Liver (tissue), 9 donors: ENCODE results near the gene IL17RC. TPM values are rescaled to one million over a fixed set of nuclear protein-coding genes. Genes with fewer than 3 reads are reported as not detected.

Source experiments
- DNase-seq: peaks from one replicate; pipeline ENCODE4 v3.0.0-alpha.2; 2017; ENCODE audit warnings: low spot score
- H3K27ac ChIP-seq, 2 donors: one replicate each; pipeline ENCODE4 v1.7.0; 2013; ENCODE audit warnings: inconsistent platforms in 2 of 2, low read length in 2 of 2, control low read depth in 1 of 2, low read depth in 1 of 2, mild to moderate bottlenecking in 1 of 2
- H3K27me3 ChIP-seq, 4 donors: one replicate each; pipeline versions ENCODE4 v1.6.1 to v1.7.0; 2013; ENCODE audit warnings: low read length in 3 of 4, inconsistent platforms in 1 of 4, mild to moderate bottlenecking in 1 of 4, moderate library complexity in 1 of 4; ENCODE audit not compliant: control insufficient read depth in 4 of 4, insufficient read depth in 4 of 4
- H3K36me3 ChIP-seq, 4 donors: one replicate each; pipeline versions ENCODE4 v1.6.1 to v1.7.0; 2013; ENCODE audit warnings: low read length in 3 of 4, mild to moderate bottlenecking in 3 of 4, low read depth in 1 of 4, moderate library complexity in 1 of 4; ENCODE audit not compliant: control insufficient read depth in 4 of 4, insufficient read depth in 3 of 4
- H3K4me1 ChIP-seq, 4 donors: one replicate each; pipeline versions ENCODE4 v1.6.1 to v1.7.0; 2013; ENCODE audit warnings: low read length in 3 of 4, mild to moderate bottlenecking in 3 of 4, moderate library complexity in 1 of 4; ENCODE audit not compliant: control insufficient read depth in 4 of 4, insufficient read depth in 4 of 4
- H3K4me3 ChIP-seq, 3 donors: one replicate each; pipeline versions ENCODE4 v1.6.1 to v1.7.0; 2013; ENCODE audit warnings: low read length in 3 of 3, control low read depth in 1 of 3, low read depth in 1 of 3, mild to moderate bottlenecking in 1 of 3
- H3K9ac ChIP-seq, 2 donors: one replicate each; pipeline ENCODE4 v1.7.0; 2013; ENCODE audit warnings: low read length in 2 of 2, mild to moderate bottlenecking in 2 of 2, moderate library complexity in 2 of 2, control low read depth in 1 of 2, low read depth in 1 of 2
- H3K9me3 ChIP-seq, 4 donors: one replicate each; pipeline versions ENCODE4 v1.6.1 to v1.7.0; 2013; ENCODE audit warnings: low read length in 3 of 4; ENCODE audit not compliant: control insufficient read depth in 4 of 4
- ATF3 ChIP-seq: IDR thresholded peaks from 2 replicates; pipeline ENCODE4 v1.6.1; 2016; ENCODE audit warnings: antibody characterized with exemption
- EGR1 ChIP-seq, 2 donors: IDR thresholded peaks; 2 replicates each; pipeline ENCODE4 v1.6.1; 2016 to 2018; ENCODE audit warnings: antibody characterized with exemption in 2 of 2, low read depth in 2 of 2
- FOXA1 ChIP-seq: IDR thresholded peaks from 2 replicates; pipeline ENCODE4 v1.6.1; 2016; ENCODE audit warnings: antibody characterized with exemption
- FOXA2 ChIP-seq: IDR thresholded peaks from 2 replicates; pipeline ENCODE4 v1.6.1; 2016; ENCODE audit warnings: antibody characterized with exemption
- GABPA ChIP-seq, 2 donors: IDR thresholded peaks in 1 of 2; conservative IDR thresholded peaks in 1 of 2; 2 replicates each; pipeline ENCODE4 v1.6.1; 2016; ENCODE audit warnings: antibody characterized with exemption in 2 of 2, mild to moderate bottlenecking in 1 of 2, moderate library complexity in 1 of 2
- HNF4A ChIP-seq, 2 donors: conservative IDR thresholded peaks; 2 replicates each; pipeline ENCODE4 v1.6.1; 2016; ENCODE audit warnings: antibody characterized with exemption in 2 of 2, mild to moderate bottlenecking in 2 of 2
- HNF4G ChIP-seq: IDR thresholded peaks from 2 replicates; pipeline ENCODE4 v1.6.1; 2016; ENCODE audit warnings: antibody characterized with exemption
- JUND ChIP-seq, 2 donors: IDR thresholded peaks; 2 replicates each; pipeline ENCODE4 v1.6.1; 2016; ENCODE audit warnings: antibody characterized with exemption in 2 of 2
- NR2F2 ChIP-seq: IDR thresholded peaks from 2 replicates; pipeline ENCODE4 v1.6.1; 2016; ENCODE audit warnings: antibody characterized with exemption
- RAD21 ChIP-seq, 2 donors: IDR thresholded peaks; 2 replicates each; pipeline ENCODE4 v1.6.1; 2016; ENCODE audit warnings: antibody characterized with exemption in 2 of 2, mild to moderate bottlenecking in 2 of 2
- REST ChIP-seq: IDR thresholded peaks from 2 replicates; pipeline ENCODE4 v1.6.1; 2016; ENCODE audit warnings: antibody characterized with exemption, mild to moderate bottlenecking
- RXRA ChIP-seq, 2 donors: IDR thresholded peaks; 2 replicates each; pipeline ENCODE4 v1.6.1; 2017 to 2018; ENCODE audit warnings: antibody characterized with exemption in 2 of 2, mild to moderate bottlenecking in 1 of 2
- SP1 ChIP-seq: IDR thresholded peaks from 2 replicates; pipeline ENCODE4 v1.6.1; 2018; ENCODE audit warnings: antibody characterized with exemption, mild to moderate bottlenecking
- TAF1 ChIP-seq: conservative IDR thresholded peaks from 2 replicates; pipeline ENCODE4 v1.6.1; 2016; ENCODE audit warnings: antibody characterized with exemption, mild to moderate bottlenecking
- YY1 ChIP-seq: IDR thresholded peaks from 2 replicates; pipeline ENCODE4 v1.6.1; 2016; ENCODE audit warnings: antibody characterized with exemption, mild to moderate bottlenecking
- WGBS: extraction: QIAGEN DNeasy Blood & Tissue Kit; methylation state at CpG from one replicate; pipeline ENCODE4 v1.1.7; 2013; 5-methylcytosine and 5-hydroxymethylcytosine counted together
- polyA plus RNA-seq, 2 donors: library from polyadenylated mRNA; stranded (reverse) in 1 of 2; unstranded in 1 of 2; fragments of 200-250 nt in 1 of 2; fragments of >200 nt in 1 of 2; fragmentation: Nextera tagmentation in 1 of 2; extraction: Ambion mirVana in 1 of 2; gene quantifications; one replicate each; pipeline versions ENCODE4 v1.2.1 to v1.2.3, GENCODE V29; 2013 to 2015
- total RNA-seq, 2 donors: library from RNA; depleted of rRNA; stranded (reverse); fragments of >200 nt; gene quantifications; one replicate each; pipeline ENCODE4 v1.2.3, GENCODE V29; 2014
- TF ChIP-seq, protein P1 (sequence below): IDR thresholded peaks from 2 replicates; pipeline ENCODE4 v1.6.1; 2016; ENCODE audit warnings: antibody characterized with exemption
- TF ChIP-seq, protein P2 (sequence below): IDR thresholded peaks from 2 replicates; pipeline ENCODE4 v1.6.1; 2016; ENCODE audit warnings: antibody characterized with exemption
- TF ChIP-seq, protein P3 (sequence below): fragments of 150-350 bp; IDR thresholded peaks from 2 replicates; pipeline ENCODE4 v1.5.1; 2017; ENCODE audit warnings: improper control_type of control experiment, low read depth, low read length; ENCODE audit not compliant: missing input control
- donor health status: healthy.
- donor health status: healthy.
- donor health status: healthy.
- donor health status: healthy.
- donor health status: healthy.

The IL17RC gene
- total and polyA plus RNA-seq, 4 donors = 15.4 to 62.8 (median 25.7) TPM

DNA sequence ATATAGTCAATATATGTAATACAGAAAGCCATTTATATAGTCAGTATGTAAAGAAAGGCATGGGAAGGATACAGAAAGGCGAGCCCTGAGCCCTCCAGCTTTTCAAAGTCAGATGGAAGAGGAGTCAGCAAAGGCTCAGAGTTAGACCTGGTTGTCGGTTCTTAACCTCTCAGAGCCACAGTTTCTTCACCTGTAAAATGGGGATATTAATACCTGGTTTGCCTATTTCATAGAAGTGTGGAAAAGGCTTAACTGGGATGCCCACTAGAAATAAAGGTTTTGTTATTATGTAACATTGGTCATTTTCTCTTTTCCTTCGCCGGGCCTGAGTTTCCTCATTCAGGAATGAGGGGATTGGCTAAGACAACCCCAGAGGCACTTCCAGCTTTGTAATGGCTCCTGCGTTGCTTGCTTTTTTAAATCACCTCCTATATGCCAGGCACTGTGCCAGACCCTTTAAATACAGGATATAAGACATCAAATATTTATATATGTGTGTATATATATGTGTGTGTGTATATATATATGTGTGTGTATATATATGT lies 19.1 kb downstream of the IL17RC start:
- 90% methylated on average over 5 of the region's 5 CpGs for WGBS
- no peak overlapping the region for H3K9ac ChIP-seq
- TF ChIP-seq SP1 (no peak), GABPA (IDR thresholded peaks at IDR 0.05 in 1 of 2, conservative IDR thresholded peaks at IDR 0.05 in 1 of 2) (no peak), HNF4A (conservative IDR thresholded peaks at IDR 0.05) (no peak), FOXA2 (no peak), ATF3 (no peak), EGR1 (IDR thresholded peaks at IDR 0.05; ENCODE audit: low read depth in 2 of 2) (no peak), YY1 (no peak), FOXA1 (no peak), RXRA (IDR thresholded peaks at IDR 0.05) (no peak), NR2F2 (no peak), HNF4G (no peak), REST (no peak), TAF1 (no peak), RAD21 (IDR thresholded peaks at IDR 0.05) (no peak), JUND (IDR thresholded peaks at IDR 0.05) (no peak)
- TF ChIP-seq, protein P1, sequence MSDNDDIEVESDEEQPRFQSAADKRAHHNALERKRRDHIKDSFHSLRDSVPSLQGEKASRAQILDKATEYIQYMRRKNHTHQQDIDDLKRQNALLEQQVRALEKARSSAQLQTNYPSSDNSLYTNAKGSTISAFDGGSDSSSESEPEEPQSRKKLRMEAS = no peak
- TF ChIP-seq, protein P2, sequence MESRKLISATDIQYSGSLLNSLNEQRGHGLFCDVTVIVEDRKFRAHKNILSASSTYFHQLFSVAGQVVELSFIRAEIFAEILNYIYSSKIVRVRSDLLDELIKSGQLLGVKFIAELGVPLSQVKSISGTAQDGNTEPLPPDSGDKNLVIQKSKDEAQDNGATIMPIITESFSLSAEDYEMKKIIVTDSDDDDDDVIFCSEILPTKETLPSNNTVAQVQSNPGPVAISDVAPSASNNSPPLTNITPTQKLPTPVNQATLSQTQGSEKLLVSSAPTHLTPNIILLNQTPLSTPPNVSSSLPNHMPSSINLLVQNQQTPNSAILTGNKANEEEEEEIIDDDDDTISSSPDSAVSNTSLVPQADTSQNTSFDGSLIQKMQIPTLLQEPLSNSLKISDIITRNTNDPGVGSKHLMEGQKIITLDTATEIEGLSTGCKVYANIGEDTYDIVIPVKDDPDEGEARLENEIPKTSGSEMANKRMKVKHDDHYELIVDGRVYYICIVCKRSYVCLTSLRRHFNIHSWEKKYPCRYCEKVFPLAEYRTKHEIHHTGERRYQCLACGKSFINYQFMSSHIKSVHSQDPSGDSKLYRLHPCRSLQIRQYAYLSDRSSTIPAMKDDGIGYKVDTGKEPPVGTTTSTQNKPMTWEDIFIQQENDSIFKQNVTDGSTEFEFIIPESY = no peak
- TF ChIP-seq, protein P3, sequence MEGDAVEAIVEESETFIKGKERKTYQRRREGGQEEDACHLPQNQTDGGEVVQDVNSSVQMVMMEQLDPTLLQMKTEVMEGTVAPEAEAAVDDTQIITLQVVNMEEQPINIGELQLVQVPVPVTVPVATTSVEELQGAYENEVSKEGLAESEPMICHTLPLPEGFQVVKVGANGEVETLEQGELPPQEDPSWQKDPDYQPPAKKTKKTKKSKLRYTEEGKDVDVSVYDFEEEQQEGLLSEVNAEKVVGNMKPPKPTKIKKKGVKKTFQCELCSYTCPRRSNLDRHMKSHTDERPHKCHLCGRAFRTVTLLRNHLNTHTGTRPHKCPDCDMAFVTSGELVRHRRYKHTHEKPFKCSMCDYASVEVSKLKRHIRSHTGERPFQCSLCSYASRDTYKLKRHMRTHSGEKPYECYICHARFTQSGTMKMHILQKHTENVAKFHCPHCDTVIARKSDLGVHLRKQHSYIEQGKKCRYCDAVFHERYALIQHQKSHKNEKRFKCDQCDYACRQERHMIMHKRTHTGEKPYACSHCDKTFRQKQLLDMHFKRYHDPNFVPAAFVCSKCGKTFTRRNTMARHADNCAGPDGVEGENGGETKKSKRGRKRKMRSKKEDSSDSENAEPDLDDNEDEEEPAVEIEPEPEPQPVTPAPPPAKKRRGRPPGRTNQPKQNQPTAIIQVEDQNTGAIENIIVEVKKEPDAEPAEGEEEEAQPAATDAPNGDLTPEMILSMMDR = no peak
- H3K4me3 ChIP-seq = no peak overlapping the region
- no peaks in the 10 kb centered on the region for H3K27me3 ChIP-seq
- peaks cover 0 to 22% (median 13%) of the 10 kb centered on the region in 4 donors for H3K36me3 ChIP-seq
- no peak for DNase-seq
- no peaks in the 10 kb centered on the region for H3K9me3 ChIP-seq
- no peak overlapping the region for H3K27ac ChIP-seq
- H3K4me1 ChIP-seq = peaks cover 4 to 29% (median 22%) of the 10 kb centered on the region in 4 donors
